HL-60 (cell line): ENCODE measurements around the gene MLLT10.

ENCODE experiments used
- CTCF ChIP-seq: IDR thresholded peaks from one replicate; pipeline ENCODE4 v1.5.1; 2011; ENCODE audit warnings: low read length, control low read depth, inconsistent platforms; ENCODE audit not compliant: insufficient read depth
- SPI1 ChIP-seq: IDR thresholded peaks from 2 replicates; pipeline ENCODE4 v1.6.1; 2012; ENCODE audit warnings: low read depth, mild to moderate bottlenecking, borderline replicate concordance

- TF ChIP-seq CTCF, result no peak
- TF ChIP-seq SPI1, result no peak
These were observed 9.9 kb upstream of the MLLT10 start for GRCh38 chr10:21524131-21524525.
